ENCODE measurements around the gene ABCE1. TPM values are rescaled to one million over a fixed set of nuclear protein-coding genes. Genes with fewer than 3 reads are reported as not detected.

The ABCE1 gene
- total RNA-seq, 1 donor = 90.5 TPM

DNA sequence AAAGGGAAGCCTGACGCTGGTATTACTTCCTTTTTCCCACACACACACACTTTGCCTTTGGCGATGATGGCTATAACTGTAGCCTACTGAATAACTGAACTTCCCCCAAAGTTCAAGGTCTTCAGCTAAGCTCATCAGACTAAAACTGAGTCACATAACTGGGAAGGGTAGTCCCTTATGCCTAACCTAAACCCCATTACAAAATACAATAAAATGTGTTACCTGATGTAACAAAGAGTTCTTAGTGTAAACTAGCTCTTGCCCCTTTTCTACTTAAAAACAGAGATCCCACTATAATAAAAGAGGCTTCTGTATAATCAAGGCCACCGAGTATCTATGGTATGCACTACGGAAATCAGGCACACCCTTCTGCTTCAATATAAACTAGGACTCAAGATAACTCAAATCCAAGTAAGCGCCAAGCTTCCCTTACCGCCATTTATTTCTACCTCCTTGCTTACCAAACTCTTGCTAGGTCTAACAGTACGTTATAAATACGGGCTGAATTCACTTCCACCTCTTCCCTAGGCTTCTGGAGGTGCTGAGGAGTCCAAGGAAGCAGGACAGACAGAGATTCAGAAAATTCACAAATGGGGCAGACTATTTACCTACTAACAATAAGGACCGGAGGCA, 79.9 kb downstream of the ABCE1 start:
- Histone ChIP-seq H3K4me1 (ENCODE audit: insufficient read depth, low read length) (peaks cover 24% of the 10 kb centered on the region), H2AFZ (ENCODE audit: low read length) (peak overlapping the region; percentile 0), H3K4me3 (ENCODE audit: insufficient read depth, low read length) (peak overlapping the region; percentile 92), H3K9me3 (ENCODE audit: low read depth, low read length) (no peaks in the 10 kb centered on the region), H3K27me3 (ENCODE audit: insufficient read depth, low read length) (no peaks in the 10 kb centered on the region), H3K27ac (ENCODE audit: low read depth, low read length) (peak overlapping the region; percentile 95), H3K36me3 (ENCODE audit: insufficient read depth, low read length) (peaks cover 12% of the 10 kb centered on the region), H4K20me1 (ENCODE audit: insufficient read depth, low read length) (peaks cover 5% of the 10 kb centered on the region), H3K79me2 (ENCODE audit: insufficient read depth, low read length) (peaks cover 65% of the 10 kb centered on the region), H3K4me2 (ENCODE audit: insufficient read depth, low read length) (peak overlapping the region; percentile 98)
- TF ChIP-seq, protein P1, sequence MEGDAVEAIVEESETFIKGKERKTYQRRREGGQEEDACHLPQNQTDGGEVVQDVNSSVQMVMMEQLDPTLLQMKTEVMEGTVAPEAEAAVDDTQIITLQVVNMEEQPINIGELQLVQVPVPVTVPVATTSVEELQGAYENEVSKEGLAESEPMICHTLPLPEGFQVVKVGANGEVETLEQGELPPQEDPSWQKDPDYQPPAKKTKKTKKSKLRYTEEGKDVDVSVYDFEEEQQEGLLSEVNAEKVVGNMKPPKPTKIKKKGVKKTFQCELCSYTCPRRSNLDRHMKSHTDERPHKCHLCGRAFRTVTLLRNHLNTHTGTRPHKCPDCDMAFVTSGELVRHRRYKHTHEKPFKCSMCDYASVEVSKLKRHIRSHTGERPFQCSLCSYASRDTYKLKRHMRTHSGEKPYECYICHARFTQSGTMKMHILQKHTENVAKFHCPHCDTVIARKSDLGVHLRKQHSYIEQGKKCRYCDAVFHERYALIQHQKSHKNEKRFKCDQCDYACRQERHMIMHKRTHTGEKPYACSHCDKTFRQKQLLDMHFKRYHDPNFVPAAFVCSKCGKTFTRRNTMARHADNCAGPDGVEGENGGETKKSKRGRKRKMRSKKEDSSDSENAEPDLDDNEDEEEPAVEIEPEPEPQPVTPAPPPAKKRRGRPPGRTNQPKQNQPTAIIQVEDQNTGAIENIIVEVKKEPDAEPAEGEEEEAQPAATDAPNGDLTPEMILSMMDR (IDR thresholded peaks at IDR 0.05; ENCODE audit: extremely low read depth, low read depth, low read length) = no peak
- peak; percentile 65 for DNase-seq (ENCODE audit: insufficient read length, low spot score, missing footprints)

DNA sequence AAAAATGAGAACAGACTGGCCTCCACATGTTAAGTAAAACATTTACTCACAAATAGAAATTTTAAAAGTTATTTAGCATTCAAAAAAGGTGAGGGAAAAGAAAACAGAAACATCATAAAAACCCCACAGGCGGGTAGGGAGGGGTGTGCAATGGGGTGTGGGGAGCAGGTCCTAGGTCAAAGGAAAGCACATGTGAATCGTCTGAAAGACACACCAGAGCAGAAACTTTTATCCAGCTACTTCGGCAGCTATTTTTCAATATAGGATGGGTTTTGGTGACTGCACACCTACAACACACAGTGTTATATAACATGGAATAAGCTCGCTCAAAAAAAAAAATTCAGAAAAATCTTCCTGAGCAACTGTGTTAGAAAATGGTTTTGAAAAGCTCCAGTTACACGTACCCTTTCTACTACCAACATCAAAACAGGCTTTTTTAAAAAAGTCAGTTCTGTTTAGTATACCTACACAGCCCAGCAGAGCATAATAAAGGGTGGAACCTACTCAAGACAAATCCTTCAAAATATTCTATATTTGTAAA, 80.7 kb downstream of the ABCE1 start:
- Histone ChIP-seq H3K4me3 (ENCODE audit: insufficient read depth, low read length) (peak overlapping the region; percentile 92), H4K20me1 (ENCODE audit: insufficient read depth, low read length) (peaks cover 5% of the 10 kb centered on the region), H3K4me1 (ENCODE audit: insufficient read depth, low read length) (peaks cover 24% of the 10 kb centered on the region), H3K27ac (ENCODE audit: low read depth, low read length) (peak overlapping the region; percentile 95), H3K4me2 (ENCODE audit: insufficient read depth, low read length) (peak overlapping the region; percentile 98), H3K9me3 (ENCODE audit: low read depth, low read length) (no peaks in the 10 kb centered on the region), H3K36me3 (ENCODE audit: insufficient read depth, low read length) (peaks cover 5% of the 10 kb centered on the region), H3K27me3 (ENCODE audit: insufficient read depth, low read length) (no peaks in the 10 kb centered on the region), H2AFZ (ENCODE audit: low read length) (peak overlapping the region; percentile 96), H3K79me2 (ENCODE audit: insufficient read depth, low read length) (peaks cover 58% of the 10 kb centered on the region)
- peak; percentile 19 for DNase-seq (ENCODE audit: insufficient read length, low spot score, missing footprints)
- TF ChIP-seq, protein P1 (IDR thresholded peaks at IDR 0.05; ENCODE audit: extremely low read depth, low read depth, low read length) = no peak

Small RNA genes within 50 kb of the gene (small RNA-seq; reads per million reads assigned to genes)
- gene RF00019 = not detected

Other genes with a start within 250 kb of the ABCE1 start
- 22.8 and 23.9 TPM in 2 replicates for gene ANAPC10, start 115 bp upstream of the ABCE1 start, total RNA-seq
- 22.8 and 30.6 TPM in 2 replicates for gene OTUD4, start 82.3 kb downstream of the ABCE1 start, total RNA-seq